LHCN-M2 (cell line): ENCODE data around the gene ALKBH5. TPM values are rescaled to one million over a fixed set of nuclear protein-coding genes. Genes with fewer than 3 reads are reported as not detected.

ENCODE experiments used
- DNase-seq: peaks from one replicate; pipeline ENCODE4 v3.0.0-alpha.2; 2012; ENCODE audit warnings: low read depth
- total RNA-seq: library from RNA; depleted of rRNA; stranded (reverse); fragments of >200 nt; gene quantifications from 2 replicates; pipeline ENCODE4 v1.2.3, GENCODE V29; 2014

Gene ALKBH5
- total RNA-seq, 1 experiment from 2014 or later = 115 TPM

DNA sequence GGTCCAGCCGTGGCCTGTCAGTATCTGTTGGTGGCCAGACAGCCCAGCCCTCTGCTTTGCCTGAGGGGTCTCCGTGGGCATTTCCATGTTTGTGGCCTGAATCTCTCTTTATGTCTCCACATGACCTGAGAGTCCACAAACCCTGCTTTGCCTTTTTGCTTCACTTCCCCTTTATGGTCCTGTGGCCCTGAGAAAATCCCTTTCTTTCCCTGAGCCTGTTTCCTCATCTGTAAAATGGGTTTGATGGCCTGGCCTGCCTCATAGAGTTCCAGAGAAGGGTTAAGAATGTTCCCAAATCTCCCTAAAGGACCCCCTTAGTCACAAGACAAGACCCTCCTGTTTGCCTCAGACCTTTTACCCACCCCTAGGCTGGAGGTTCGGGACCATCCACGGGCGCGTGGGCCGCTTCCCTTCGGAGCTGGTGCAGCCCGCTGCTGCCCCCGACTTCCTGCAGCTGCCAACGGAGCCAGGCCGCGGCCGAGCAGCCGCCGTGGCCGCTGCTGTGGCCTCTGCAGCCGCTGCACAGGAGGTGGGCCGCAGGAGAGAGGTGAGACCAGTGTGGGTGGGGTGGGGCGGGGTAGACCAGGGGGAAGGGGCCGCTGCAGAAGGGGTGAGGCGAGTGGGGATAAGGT lies 26.2 kb upstream of the ALKBH5 start:
- DNase-seq = no peak

GRCh38 chr17:18158022-18158600 lies 25.5 kb upstream of the ALKBH5 start:
- DNase-seq = peak; percentile 42

DNA sequence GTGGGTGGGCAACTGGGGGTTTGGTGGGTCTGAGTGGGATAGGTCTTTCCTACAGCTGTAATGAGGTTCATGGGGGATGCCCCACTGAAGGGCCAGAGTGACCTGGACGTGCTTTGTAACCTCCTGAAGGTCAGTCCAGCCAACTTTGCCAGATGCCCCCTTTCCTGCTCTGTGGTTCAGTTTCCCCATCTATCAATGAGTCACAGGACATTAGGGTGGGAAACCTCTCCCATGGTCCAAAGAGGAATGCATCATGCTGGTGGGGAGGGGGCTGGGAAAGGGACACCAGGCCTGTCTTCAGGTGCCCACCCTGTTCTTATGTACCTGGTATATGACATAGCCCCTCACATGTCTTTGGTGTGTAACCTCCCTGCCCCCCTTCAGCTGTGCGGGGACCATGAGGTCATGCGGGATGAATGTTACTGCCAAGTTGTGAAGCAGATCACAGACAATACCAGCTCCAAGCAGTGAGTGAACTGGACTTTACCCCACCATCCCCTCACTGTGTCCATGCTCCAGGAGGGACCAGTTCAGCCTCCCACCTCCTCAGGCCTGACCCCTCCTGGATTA lies 24.0 kb upstream of the ALKBH5 start:
- peak; percentile 42 for DNase-seq

DNA sequence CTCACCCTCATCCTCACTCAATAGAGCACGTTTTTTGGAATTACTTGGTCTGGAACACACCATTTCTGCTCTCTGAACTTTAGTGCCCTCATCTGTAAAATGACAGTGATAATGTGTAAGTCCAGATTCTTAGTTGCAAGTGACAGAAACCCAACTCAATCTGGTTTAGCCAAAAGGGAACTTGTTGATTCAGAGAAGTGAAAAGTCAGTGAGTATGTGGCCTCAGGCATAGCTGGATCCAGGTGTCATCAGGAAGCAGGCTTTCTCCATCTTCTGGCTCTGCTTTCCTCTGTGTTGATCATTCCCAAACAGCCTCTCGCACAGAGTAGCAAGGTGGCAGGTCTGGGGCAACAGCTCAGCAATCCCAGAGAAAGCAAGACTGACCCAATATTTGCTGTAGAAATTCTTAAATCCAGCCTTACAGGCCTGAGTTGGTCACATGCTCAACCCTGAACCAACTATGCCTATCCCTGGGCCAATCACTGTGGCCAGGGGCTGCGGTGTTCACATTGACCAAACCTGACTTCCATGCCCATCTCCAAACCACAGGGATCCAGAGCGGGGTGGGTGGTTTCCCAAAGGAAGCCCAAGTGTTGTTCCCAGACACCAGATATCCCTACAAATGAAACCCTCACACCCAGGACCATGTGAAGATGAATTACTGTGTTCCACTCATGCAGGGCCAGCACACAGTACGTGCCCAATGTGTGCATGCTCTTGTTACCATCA lies 23.3 kb upstream of the ALKBH5 start:
- no peak for DNase-seq

GRCh38 chr17:18161207-18162145 lies 22.2 kb upstream of the ALKBH5 start:
- DNase-seq = peak; percentile 58

- DNase-seq = no peak
Observed at GRCh38 chr17:18163547-18163946, 20.1 kb upstream of the ALKBH5 start.

DNA sequence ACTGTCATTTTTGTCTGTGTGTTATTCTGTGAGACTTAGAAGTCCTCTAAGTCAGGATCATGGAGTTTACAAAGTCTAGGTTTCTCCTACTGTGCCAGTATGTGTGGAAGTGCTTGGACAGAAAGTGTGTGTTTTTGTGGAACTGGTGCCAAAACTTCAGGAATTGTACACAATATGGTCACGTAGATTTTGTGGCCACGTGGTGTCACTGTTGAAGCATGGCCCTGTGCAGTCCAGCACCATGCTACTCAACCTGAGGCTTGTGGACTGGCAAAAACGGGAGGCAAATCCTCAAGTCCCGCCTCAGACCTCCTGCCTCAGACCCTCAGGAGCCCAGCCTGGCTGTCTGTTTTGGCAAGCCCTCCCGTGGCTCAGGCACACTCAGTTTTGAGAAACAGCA lies 16.7 kb upstream of the ALKBH5 start:
- no peak for DNase-seq

- DNase-seq = no peak
Observed at GRCh38 chr17:18167421-18167820, 16.2 kb upstream of the ALKBH5 start.

DNA sequence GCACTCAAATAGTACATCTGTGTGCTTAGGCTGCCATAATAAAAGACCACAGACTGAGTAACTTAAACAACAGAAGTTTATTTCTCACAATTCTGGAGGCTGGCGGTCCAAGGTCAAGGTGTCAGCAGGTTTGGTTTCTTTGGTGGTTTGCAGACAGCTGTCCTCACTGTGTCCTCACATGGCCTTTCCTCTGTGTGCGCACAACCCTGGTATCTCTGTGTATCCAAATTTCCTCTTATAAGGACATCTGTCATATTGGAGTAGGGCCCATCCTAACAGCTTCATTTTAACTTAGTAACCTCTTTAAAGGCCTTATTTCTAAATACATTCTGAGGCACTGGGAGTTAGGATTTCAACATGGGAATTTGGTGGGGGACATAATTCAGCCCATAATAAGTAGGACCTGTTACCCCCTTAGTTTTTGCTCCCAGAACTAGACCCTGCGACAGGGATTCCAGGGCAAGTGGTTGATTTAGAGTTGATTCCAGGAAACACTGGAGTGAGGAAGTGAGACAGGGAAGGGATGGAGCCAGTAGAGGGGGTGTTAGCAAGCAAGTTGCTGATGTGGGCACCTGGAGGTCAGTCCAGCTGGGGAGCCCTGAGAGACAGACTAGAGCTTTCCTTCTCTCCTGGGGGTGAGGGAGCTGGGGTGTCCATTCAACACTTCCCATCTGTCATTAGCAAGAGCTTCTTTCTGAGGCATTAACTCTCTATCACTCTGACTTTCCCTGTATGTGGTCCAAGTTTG lies 10.9 kb upstream of the ALKBH5 start:
- DNase-seq = peak; percentile 61

DNA sequence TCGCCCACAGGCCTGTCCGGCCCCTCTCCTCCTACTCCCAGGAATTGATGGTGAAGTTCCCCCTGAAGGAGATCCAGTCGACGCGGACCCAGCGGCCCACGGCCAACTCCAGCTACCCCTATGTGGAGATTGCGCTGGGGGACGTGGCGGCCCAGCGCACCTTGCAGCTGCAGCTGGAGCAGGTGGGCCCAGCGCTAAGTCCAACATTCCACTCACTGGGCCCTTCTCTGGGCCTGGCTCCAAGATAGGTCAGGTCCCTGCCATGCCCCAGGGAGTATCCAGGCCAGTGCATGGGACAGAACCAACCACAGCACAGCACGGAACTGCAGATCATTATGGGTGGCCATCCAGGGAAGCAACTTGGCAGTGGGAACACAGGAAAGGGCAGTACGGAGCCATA lies 9.9 kb upstream of the ALKBH5 start:
- no peak for DNase-seq

DNA sequence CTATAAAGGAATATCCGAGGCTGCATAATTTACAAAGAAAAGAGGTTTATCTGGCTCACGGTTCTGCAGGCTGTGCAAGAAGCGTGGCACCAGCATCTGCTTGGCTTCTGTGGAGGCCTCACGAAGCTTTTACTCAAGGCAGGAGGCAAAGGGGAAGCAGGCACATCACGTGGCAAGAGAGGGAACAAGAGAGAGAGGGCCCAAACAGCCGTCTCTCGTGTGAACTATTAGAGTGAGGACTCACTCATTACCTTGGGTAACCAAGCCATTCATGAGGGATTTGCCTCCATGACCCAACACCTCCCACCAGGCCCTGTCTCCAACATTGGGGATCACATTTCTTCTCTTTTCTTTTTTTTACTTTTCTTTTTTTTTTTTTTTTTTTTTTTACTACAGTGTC lies 7.5 kb upstream of the ALKBH5 start:
- DNase-seq = no peak

GRCh38 chr17:18177133-18177532 lies 6.5 kb upstream of the ALKBH5 start:
- DNase-seq = no peak

DNA sequence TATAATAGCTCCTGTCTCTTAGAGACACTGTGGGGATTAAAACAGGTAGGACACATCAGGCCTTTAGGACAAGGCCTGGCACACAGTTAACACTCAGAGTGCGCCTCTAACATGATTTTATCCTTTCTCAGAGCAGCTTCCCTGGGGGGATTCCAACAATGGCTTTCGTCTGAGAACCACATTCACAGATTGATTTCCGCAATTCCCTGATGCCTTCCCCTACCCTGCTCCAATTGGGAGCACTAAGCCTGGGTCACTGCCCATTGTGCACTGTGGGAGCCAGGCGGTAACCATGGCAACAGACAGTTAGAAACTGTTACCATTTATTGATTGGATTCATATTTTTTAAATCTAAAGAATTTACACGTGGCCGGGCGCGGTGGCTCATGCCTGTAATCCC lies 5.9 kb upstream of the ALKBH5 start:
- DNase-seq = no peak

DNA sequence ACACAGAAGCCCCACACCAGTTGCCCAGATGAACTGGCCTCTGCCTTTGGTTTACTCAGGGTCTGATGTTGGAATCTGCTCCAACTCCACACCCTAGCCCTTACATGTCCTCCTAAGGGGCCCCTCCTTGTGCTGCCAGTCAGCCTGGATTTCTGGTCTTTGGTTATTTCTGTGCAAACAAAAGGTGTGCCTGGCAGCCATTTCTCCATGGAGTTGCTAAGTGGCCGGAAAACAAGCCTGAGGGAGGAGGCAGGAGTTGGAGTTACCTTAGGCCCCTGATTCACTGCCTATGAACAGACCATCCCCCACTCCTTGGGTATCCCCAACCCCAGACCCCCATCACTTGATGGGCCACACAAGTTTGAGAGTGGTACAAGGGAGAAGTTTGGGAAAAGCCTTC lies 4.4 kb upstream of the ALKBH5 start:
- DNase-seq = no peak

GRCh38 chr17:18179804-18180203 lies 3.8 kb upstream of the ALKBH5 start:
- DNase-seq = no peak

- DNase-seq = no peak
Observed at GRCh38 chr17:18181358-18181757, 2.3 kb upstream of the ALKBH5 start.

DNA sequence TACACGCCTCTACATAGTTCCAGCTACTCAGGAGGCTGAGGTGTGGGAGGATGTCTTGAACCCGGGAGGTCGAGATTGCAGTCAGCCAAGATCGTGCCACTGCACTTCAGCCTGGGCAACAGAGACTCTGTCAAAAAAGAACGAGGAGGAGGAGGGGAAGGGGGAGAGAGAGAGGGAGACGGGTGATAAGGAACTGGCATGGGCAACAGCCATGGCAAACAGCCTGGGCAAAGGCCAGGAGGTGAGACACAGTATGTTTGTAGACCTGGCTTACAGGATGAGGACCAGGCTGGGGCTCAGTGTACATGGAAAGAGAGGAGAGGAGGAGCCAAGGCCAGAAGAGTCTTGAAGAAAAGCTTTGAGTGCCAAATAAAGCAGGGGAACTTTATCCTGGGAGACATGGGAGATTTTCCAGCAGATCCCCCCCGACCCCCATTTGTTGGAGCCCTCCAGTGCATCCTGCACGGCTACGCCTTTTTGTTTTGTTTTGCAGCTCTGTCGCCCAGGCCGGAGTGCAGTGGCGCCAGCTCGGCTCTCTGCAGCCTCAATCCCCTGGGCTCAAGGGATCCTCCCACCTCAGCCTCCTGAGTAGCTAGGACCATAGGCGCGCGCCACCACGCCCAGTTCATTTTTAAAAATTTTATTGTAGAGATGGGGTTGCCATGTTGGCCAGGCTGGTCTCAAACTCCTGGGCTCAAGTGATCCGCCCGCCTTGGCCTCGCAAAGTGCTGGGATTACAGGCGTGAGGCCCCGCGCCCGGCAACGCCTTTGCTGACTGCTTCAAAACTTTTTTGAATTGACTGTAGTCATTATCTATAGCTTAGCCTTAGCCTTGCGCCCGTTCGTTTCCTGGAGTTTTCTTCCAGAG lies 1.3 kb upstream of the ALKBH5 start:
- DNase-seq = peak; percentile 5

DNA sequence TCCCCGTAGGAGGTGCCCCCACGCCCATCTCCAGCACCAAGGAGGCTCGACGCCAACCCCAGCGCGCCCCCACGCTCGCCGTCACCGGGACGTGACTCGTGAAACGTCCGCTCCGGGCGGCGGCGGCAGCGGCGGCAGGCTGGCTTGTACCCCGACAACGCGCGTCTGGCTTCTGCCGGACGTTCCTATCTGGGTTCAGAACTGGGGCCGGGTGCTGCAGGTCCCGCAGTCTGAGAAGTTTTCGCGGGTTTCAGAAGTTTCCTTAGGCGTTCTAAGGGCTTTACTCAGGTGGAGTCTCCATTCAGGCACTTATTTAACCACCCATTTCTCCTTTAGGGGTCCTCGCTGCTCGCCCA lies 672 bp upstream of the ALKBH5 start:
- peak; percentile 82 for DNase-seq

DNA sequence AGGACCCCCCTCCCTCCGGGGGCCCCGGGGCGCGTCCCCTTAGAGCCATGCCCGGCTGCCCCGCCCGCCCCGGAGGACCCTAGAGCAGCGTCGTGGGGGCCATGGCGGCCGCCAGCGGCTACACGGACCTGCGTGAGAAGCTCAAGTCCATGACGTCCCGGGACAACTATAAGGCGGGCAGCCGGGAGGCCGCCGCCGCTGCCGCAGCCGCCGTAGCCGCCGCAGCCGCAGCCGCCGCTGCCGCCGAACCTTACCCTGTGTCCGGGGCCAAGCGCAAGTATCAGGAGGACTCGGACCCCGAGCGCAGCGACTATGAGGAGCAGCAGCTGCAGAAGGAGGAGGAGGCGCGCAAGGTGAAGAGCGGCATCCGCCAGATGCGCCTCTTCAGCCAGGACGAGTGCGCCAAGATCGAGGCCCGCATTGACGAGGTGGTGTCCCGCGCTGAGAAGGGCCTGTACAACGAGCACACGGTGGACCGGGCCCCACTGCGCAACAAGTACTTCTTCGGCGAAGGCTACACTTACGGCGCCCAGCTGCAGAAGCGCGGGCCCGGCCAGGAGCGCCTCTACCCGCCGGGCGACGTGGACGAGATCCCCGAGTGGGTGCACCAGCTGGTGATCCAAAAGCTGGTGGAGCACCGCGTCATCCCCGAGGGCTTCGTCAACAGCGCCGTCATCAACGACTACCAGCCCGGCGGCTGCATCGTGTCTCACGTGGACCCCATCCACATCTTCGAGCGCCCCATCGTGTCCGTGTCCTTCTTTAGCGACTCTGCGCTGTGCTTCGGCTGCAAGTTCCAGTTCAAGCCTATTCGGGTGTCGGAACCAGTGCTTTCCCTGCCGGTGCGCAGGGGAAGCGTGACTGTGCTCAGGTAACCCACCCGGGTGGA lies 759 bp downstream of the ALKBH5 start:
- DNase-seq = peak; percentile 38
